Suprapubic skin (tissue), 4 donors: ENCODE data around the gene PSMD12. TPM values are rescaled to one million over a fixed set of nuclear protein-coding genes. Genes with fewer than 3 reads are reported as not detected.

Experiments used
- DNase-seq, 2 donors: peaks; one replicate each; pipeline ENCODE4 v3.0.0-alpha.2; 2019; ENCODE audit warnings: low spot score in 2 of 2
- H3K27ac ChIP-seq: fragments of 200-600 bp; sonication (generic); one replicate; pipeline ENCODE4 v1.5.1; 2019
- H3K27me3 ChIP-seq: fragments of 200-600 bp; sonication (generic); one replicate; pipeline ENCODE4 v1.5.1; 2019
- H3K36me3 ChIP-seq: fragments of 200-600 bp; sonication (generic); one replicate; pipeline ENCODE4 v1.5.1; 2019
- H3K4me1 ChIP-seq: fragments of 200-600 bp; sonication (generic); one replicate; pipeline ENCODE4 v1.5.1; 2019
- H3K4me3 ChIP-seq: fragments of 200-600 bp; sonication (generic); one replicate; pipeline ENCODE4 v1.5.1; 2019; ENCODE audit warnings: mild to moderate bottlenecking
- H3K9me3 ChIP-seq: fragments of 200-600 bp; sonication (generic); one replicate; pipeline ENCODE4 v1.5.1; 2019
- EP300 ChIP-seq: sonication (generic); formaldehyde crosslinking; IDR thresholded peaks from one replicate; pipeline ENCODE4 v1.6.1; 2017; ENCODE audit warnings: antibody characterized with exemption
- POLR2A ChIP-seq, 2 donors: fragments of 450-650 bp; IDR thresholded peaks; one replicate each; pipeline ENCODE4 v1.6.1; 2017; ENCODE audit warnings: antibody characterized with exemption in 2 of 2, mild to moderate bottlenecking in 2 of 2, moderate library complexity in 2 of 2
- POLR2AphosphoS5 ChIP-seq, 3 donors: sonication (generic); formaldehyde crosslinking; IDR thresholded peaks; one replicate each; pipeline ENCODE4 v1.6.1; 2017; ENCODE audit warnings: antibody characterized with exemption in 3 of 3
- WGBS: methylation state at CpG from one replicate; pipeline ENCODE4 v1.1.5; 2018; 5-methylcytosine and 5-hydroxymethylcytosine counted together
- total RNA-seq, 4 donors: library from RNA; depleted of rRNA; stranded (reverse); fragments of >200 nt; gene quantifications; one replicate each; pipeline ENCODE4 v1.1.0, GENCODE V29; 2016
- TF ChIP-seq, protein P1 (sequence below), 2 donors: fragments of 200-600 bp in 1 of 2; fragments of 450-650 bp in 1 of 2; sonication (generic) in 1 of 2; IDR thresholded peaks; one replicate each; pipeline ENCODE4 v1.5.1; 2016 to 2019; ENCODE audit warnings: antibody characterized with exemption in 2 of 2, mild to moderate bottlenecking in 1 of 2, moderate library complexity in 1 of 2

Gene PSMD12
- total RNA-seq, 4 donors from 2014 or later = 25.0 to 31.4 (median 27.8) TPM

DNA sequence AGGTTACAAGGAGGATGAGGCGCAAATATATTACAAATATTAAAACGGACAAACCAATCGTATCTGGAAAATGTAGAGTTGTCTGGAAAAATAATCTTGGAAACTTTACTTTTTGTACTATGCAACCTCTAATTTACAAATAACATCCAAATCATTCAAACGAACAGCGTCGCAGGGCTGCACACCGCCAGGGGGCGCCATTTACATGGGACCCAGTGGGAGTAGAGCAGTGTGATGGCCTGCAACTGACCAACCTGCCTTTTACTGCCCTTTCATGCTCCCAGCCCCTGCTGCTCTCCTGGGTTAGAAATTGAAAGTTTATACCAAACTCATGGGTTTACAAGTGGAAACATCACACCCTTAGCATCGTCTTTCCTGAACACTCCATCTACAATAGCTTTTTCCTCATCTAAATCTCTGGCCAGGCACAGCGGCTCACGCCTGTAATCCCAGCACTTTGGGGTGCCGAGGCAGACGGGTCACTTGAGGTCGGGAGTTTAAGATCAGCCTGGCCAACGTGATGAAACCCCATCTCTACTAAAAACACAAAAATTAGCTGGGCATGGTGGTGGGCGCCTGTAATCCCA lies 20.7 kb upstream of the PSMD12 start:
- Histone ChIP-seq H3K4me1 (peaks cover 2% of the 10 kb centered on the region), H3K27me3 (no peaks in the 10 kb centered on the region), H3K4me3 (no peak overlapping the region), H3K9me3 (no peaks in the 10 kb centered on the region), H3K36me3 (no peaks in the 10 kb centered on the region), H3K27ac (no peak overlapping the region)
- DNase-seq = no peak
- TF ChIP-seq, protein P1, sequence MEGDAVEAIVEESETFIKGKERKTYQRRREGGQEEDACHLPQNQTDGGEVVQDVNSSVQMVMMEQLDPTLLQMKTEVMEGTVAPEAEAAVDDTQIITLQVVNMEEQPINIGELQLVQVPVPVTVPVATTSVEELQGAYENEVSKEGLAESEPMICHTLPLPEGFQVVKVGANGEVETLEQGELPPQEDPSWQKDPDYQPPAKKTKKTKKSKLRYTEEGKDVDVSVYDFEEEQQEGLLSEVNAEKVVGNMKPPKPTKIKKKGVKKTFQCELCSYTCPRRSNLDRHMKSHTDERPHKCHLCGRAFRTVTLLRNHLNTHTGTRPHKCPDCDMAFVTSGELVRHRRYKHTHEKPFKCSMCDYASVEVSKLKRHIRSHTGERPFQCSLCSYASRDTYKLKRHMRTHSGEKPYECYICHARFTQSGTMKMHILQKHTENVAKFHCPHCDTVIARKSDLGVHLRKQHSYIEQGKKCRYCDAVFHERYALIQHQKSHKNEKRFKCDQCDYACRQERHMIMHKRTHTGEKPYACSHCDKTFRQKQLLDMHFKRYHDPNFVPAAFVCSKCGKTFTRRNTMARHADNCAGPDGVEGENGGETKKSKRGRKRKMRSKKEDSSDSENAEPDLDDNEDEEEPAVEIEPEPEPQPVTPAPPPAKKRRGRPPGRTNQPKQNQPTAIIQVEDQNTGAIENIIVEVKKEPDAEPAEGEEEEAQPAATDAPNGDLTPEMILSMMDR (IDR thresholded peaks at IDR 0.05) = peak; percentile 29 to 34
- TF ChIP-seq POLR2A (IDR thresholded peaks at IDR 0.05) = no peak
- no peak for TF ChIP-seq POLR2AphosphoS5 (IDR thresholded peaks at IDR 0.05)
- WGBS = 75% methylated on average over 16 of the region's 16 CpGs

DNA sequence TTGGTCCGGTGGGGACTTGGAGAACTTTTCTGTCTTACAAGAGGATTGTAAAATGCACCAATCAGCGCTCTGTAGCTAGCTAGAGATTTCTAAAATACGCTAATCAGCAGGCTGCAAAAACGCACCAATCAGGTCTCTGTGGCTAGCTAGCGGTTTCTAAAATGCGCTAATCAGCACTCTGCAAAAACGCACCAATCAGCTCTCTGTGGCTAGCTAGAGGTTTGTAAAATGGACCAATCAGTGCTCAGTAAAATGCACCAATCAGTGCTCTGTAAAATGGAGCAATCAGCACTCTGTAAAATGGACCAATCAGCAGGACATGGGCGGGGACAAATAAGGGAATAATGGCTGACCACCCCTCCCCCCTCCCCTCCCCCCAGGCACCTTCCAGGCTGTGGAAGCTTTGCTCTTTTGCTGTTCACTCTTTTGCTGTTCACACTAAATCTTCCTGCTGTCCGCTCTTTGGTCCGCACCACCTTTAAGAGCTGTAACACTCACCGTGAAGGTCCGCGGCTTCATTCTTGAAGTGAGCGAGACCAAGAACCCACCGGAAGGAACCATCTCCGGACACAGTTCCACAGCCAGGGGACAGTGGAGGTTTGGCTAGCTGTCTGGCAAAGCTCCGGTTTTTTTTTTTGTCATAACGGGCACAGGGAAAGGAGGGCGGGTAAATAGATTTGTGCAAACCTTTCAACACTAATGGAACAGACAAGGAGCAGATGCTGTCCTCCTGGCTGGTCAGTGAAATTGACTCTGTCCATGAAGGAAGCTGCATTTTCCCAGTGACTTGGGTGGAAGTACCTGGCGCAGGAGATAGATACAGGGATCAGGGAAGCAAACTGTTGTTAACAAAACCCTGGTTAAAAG lies 19.0 kb upstream of the PSMD12 start:
- 95% methylated on average over 20 of the region's 20 CpGs for WGBS
- Histone ChIP-seq H3K27ac (no peak overlapping the region), H3K27me3 (no peaks in the 10 kb centered on the region), H3K4me1 (no peaks in the 10 kb centered on the region), H3K4me3 (no peak overlapping the region), H3K9me3 (no peaks in the 10 kb centered on the region), H3K36me3 (no peaks in the 10 kb centered on the region)
- TF ChIP-seq EP300 (no peak), POLR2AphosphoS5 (IDR thresholded peaks at IDR 0.05) (no peak), POLR2A (IDR thresholded peaks at IDR 0.05) (no peak)
- TF ChIP-seq, protein P1 (IDR thresholded peaks at IDR 0.05) = no peak
- no peak for DNase-seq

DNA sequence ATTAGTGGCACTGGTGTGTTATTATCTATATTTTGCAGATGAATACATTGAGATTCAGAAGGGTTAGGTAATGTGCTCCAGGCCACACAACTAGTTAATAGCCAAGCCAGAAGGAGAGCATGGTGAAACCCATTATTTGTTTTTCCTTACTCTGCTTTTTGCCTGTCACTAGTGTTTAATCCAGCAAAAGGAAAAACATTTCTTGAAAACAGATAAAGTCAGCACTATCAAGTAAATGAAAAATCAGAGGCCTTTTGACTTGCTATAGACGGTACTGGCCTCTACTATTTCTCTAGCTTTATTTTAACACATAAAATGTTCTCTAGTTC lies 15.5 kb upstream of the PSMD12 start:
- peaks cover 14% of the 10 kb centered on the region for H3K4me1 ChIP-seq

DNA sequence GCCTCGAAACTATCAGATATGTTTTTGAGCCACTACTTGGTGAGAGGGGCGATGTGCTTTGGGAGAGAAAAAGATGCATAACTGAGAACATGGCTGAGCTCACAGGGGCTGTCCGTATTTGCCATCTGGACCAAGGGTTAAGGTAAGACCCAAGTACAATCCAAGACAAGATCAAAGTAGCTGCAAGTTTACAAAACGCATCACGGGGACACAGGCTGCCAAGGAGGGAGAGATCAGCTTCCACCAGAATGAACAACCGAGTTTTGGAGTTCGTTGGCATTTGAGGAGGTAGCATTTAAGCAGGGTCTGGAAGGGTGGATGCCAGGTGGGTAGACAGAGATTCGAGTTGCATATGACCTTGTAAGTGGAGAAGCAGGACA lies 12.9 kb upstream of the PSMD12 start:
- Histone ChIP-seq H3K4me1 (peaks cover 27% of the 10 kb centered on the region), H3K9me3 (no peaks in the 10 kb centered on the region), H3K27me3 (no peaks in the 10 kb centered on the region), H3K4me3 (peak overlapping the region; percentile 92), H3K27ac (peak overlapping the region; percentile 89), H3K36me3 (no peaks in the 10 kb centered on the region)
- WGBS = 70% methylated on average over 8 of the region's 8 CpGs
- no peak for DNase-seq
- TF ChIP-seq POLR2AphosphoS5 (IDR thresholded peaks at IDR 0.05) (no peak), POLR2A (IDR thresholded peaks at IDR 0.05) (no peak), EP300 (no peak)
- TF ChIP-seq, protein P1 (IDR thresholded peaks at IDR 0.05) = no peak

More for the DNA sequence above, 15.5 kb upstream of the PSMD12 start:
- 85% methylated on average over 1 of the region's 1 CpG for WGBS
- no peak overlapping the region for H3K27ac ChIP-seq
- no peaks in the 10 kb centered on the region for H3K36me3 ChIP-seq
- H3K27me3 ChIP-seq = no peaks in the 10 kb centered on the region
- H3K4me3 ChIP-seq = no peak overlapping the region
- DNase-seq = no peak
- no peaks in the 10 kb centered on the region for H3K9me3 ChIP-seq
- TF ChIP-seq EP300 (no peak), POLR2A (IDR thresholded peaks at IDR 0.05) (no peak), POLR2AphosphoS5 (IDR thresholded peaks at IDR 0.05) (no peak)
- TF ChIP-seq, protein P1 (IDR thresholded peaks at IDR 0.05) = no peak

DNA sequence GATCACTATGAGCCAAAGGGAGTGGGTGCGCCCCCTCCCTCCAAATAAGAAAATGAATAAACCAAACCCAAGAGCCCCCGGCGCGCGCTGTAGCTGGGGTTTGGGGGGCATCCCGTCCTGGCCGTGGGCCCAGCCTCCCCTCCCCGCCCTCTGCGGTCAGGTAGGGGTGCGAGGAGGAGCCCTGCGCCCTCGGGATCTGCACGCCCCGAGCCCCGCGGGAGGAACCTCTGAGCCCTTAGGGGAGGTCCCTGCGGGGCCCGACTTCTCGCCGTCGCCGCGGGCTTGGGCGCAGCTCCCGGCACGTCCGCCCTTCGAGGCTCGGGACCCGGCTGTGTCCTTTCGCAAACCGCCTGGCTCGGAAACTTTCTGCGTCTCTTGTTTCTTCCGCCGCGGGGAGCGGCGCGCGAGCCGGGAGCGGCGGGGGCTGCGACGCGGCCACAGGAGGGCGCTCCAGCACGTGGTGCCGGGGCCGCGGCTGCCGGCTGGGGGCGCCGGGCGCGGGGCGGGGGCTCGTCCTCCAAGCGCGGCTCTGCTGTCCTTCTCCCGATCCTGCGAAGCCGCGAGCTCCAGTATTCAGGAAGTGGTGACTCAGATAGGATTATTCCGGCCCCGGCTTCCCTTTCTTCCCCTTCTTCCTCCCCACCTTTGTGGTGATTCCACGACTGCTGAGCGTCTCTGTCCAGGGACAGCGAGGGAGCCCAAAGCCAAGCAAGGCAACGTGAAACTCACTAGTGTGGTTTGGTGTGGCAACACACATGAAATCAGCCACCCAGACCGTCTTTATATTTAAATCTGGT lies 12.3 kb upstream of the PSMD12 start:
- no peak for TF ChIP-seq EP300
- TF ChIP-seq POLR2AphosphoS5 (IDR thresholded peaks at IDR 0.05) = peak in 1 of 3 donors; percentile 62
- TF ChIP-seq, protein P1 (IDR thresholded peaks at IDR 0.05) = peak; percentile 65 to 70
- peak in 1 of 2 donors; percentile 34 for TF ChIP-seq POLR2A (IDR thresholded peaks at IDR 0.05)
- no peaks in the 10 kb centered on the region for H3K27me3 ChIP-seq
- peaks cover 27% of the 10 kb centered on the region for H3K4me1 ChIP-seq
- H3K4me3 ChIP-seq = peak overlapping the region; percentile 92
- WGBS = under 1% methylated on average over 43 of the region's 72 CpGs
- DNase-seq = peak; percentile 82 to 91
- no peaks in the 10 kb centered on the region for H3K9me3 ChIP-seq
- H3K36me3 ChIP-seq = no peaks in the 10 kb centered on the region
- H3K27ac ChIP-seq = peak overlapping the region; percentile 89
